ENCODE data around the gene VPS9D1. TPM values are rescaled to one million over a fixed set of nuclear protein-coding genes. Genes with fewer than 3 reads are reported as not detected.

The VPS9D1 gene
- 9.9 TPM for total RNA-seq

GRCh38 chr16:89720813-89721545 lies at the start of gene VPS9D1, which contains the start of gene ZNF276:
TSS of gene VPS9D1 (minus strand) at chr16:89720898. CDS start at chr16:89720861, 37 bp downstream.
TSS of gene ZNF276 (plus strand) at chr16:89721537. CDS start at chr16:89721641, 104 bp downstream.

GRCh38 chr16:89701425-89702406 lies 19.0 kb downstream of the VPS9D1 start, which contains the start of gene SPATA2L:
TSS of gene SPATA2L (minus strand) at chr16:89701705. CDS start at chr16:89701232, 473 bp downstream.

GRCh38 chr16:89686520-89687091 lies 34.1 kb downstream of the VPS9D1 start, which contains the start of gene CDK10:
TSS of gene CDK10 (plus strand) at chr16:89686689. CDS start at chr16:89686711, 22 bp downstream.

GRCh38 chr16:89657442-89658220 lies 63.1 kb downstream of the VPS9D1 start, which contains the start of the genes CHMP1A and SPATA33:
TSS of gene CHMP1A (minus strand) at chr16:89657708. CDS start at chr16:89657588, 120 bp downstream.
TSS of gene SPATA33 (plus strand) at chr16:89657836. CDS start at chr16:89657912, 76 bp downstream.

Other genes with a start within 250 kb of the VPS9D1 start
- gene ANKRD11, start 230.3 kb downstream of the VPS9D1 start, total RNA-seq: 110 TPM
- gene SPG7, start 212.5 kb downstream of the VPS9D1 start, total RNA-seq: 165 TPM
- 5,169 TPM for gene RPL13, start 160.2 kb downstream of the VPS9D1 start, total RNA-seq
- 2.5 TPM for gene CPNE7, start 145.1 kb downstream of the VPS9D1 start, total RNA-seq
- gene DPEP1, start 107.3 kb downstream of the VPS9D1 start, total RNA-seq: 42.4 TPM
- gene CHMP1A, start 63.2 kb downstream of the VPS9D1 start, total RNA-seq: 58.0 TPM
- gene SPATA33, start 63.1 kb downstream of the VPS9D1 start, total RNA-seq: 10.5 TPM
- 64.4 TPM for gene CDK10, start 34.2 kb downstream of the VPS9D1 start, total RNA-seq
- 14.5 TPM for gene SPATA2L, start 19.2 kb downstream of the VPS9D1 start, total RNA-seq
- gene ZNF276, start 639 bp upstream of the VPS9D1 start, total RNA-seq: 29.6 TPM
- 20.0 TPM for gene FANCA, start 95.7 kb upstream of the VPS9D1 start, total RNA-seq
- gene SPIRE2, start 107.6 kb upstream of the VPS9D1 start, total RNA-seq: 7.9 TPM
- gene TCF25, start 152.7 kb upstream of the VPS9D1 start, total RNA-seq: 141 TPM
- gene MC1R, start 198.0 kb upstream of the VPS9D1 start, total RNA-seq: 3.3 TPM
- gene TUBB3, start 202.4 kb upstream of the VPS9D1 start, total RNA-seq: 12.0 TPM
- 66.1 TPM for gene DEF8, start 227.9 kb upstream of the VPS9D1 start, total RNA-seq

Measured in metanephros (tissue), 1 donor.